Uterus (tissue), 2 donors: ENCODE data around the gene RPL15.
"Not testable (repeated sequence)": the region's sequence is repeated elsewhere in the genome, so short reads cannot be mapped to it uniquely, and the experiment has no call there.

Source experiments
- CTCF ChIP-seq, 4 experiments: fragments of 200-600 bp in 2 of 4; fragments of 450-650 bp in 2 of 4; sonication (generic) in 2 of 4; IDR thresholded peaks; one replicate each; pipeline ENCODE4 v1.5.1; 2016 to 2019; ENCODE audit warnings: antibody characterized with exemption in 4 of 4, mild to moderate bottlenecking in 2 of 4, moderate library complexity in 1 of 4
- POLR2A ChIP-seq, 2 donors: fragments of 450-650 bp; IDR thresholded peaks; one replicate each; pipeline ENCODE4 v1.6.1; 2016; ENCODE audit warnings: antibody characterized with exemption in 2 of 2, mild to moderate bottlenecking in 1 of 2, moderate library complexity in 1 of 2

- not testable (repeated sequence) for TF ChIP-seq CTCF, POLR2A (IDR thresholded peaks at IDR 0.05)
These were observed 1.4 kb downstream of the RPL15 start for GRCh38 chr3:23918331-23918730.
